BE2C (cell line): ENCODE results near the gene TCERG1L.
"Not testable (repeated sequence)": the region's sequence is repeated elsewhere in the genome, so short reads cannot be mapped to it uniquely, and the experiment has no call there.

Experiments used
- DNase-seq: peaks from one replicate; pipeline ENCODE4 v3.0.0-alpha.2; 2020
- H3K27me3 ChIP-seq: fragments of 250-450 bp; sonication (Bioruptor Pico); 2 replicates; pipeline ENCODE4 v1.5.1; 2020; ENCODE audit warnings: mild to moderate bottlenecking
- H3K36me3 ChIP-seq: fragments of 250-450 bp; sonication (Bioruptor Pico); 2 replicates; pipeline ENCODE4 v1.5.1; 2020; ENCODE audit warnings: mild to moderate bottlenecking
- H3K4me1 ChIP-seq: fragments of 250-450 bp; sonication (Bioruptor Pico); 2 replicates; pipeline ENCODE4 v1.5.1; 2020
- H3K4me3 ChIP-seq: 2 replicates; pipeline ENCODE4 v1.5.1; 2011; ENCODE audit warnings: low read depth, low read length
- H3K9me3 ChIP-seq: fragments of 250-450 bp; sonication (Bioruptor Pico); 2 replicates; pipeline ENCODE4 v1.5.1; 2020
- TF ChIP-seq, protein P1 (sequence below): IDR thresholded peaks from 2 replicates; pipeline ENCODE4 v1.5.1; 2012; ENCODE audit warnings: mild to moderate bottlenecking, low read depth, low read length

TCERG1L gene

GRCh38 chr10:131237991-131238651 is 73.4 kb downstream of the TCERG1L start:
- Histone ChIP-seq H3K27me3 (no peaks in the 10 kb centered on the region), H3K4me1 (no peaks in the 10 kb centered on the region), H3K4me3 (no peak overlapping the region), H3K9me3 (no peaks in the 10 kb centered on the region), H3K36me3 (no peaks in the 10 kb centered on the region)
- no peak for DNase-seq
- TF ChIP-seq, protein P1, sequence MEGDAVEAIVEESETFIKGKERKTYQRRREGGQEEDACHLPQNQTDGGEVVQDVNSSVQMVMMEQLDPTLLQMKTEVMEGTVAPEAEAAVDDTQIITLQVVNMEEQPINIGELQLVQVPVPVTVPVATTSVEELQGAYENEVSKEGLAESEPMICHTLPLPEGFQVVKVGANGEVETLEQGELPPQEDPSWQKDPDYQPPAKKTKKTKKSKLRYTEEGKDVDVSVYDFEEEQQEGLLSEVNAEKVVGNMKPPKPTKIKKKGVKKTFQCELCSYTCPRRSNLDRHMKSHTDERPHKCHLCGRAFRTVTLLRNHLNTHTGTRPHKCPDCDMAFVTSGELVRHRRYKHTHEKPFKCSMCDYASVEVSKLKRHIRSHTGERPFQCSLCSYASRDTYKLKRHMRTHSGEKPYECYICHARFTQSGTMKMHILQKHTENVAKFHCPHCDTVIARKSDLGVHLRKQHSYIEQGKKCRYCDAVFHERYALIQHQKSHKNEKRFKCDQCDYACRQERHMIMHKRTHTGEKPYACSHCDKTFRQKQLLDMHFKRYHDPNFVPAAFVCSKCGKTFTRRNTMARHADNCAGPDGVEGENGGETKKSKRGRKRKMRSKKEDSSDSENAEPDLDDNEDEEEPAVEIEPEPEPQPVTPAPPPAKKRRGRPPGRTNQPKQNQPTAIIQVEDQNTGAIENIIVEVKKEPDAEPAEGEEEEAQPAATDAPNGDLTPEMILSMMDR = no peak

GRCh38 chr10:131234606-131235005 is 76.9 kb downstream of the TCERG1L start:
- not testable (repeated sequence) for DNase-seq, H3K27me3 ChIP-seq, H3K4me3 ChIP-seq, H3K36me3 ChIP-seq, H3K9me3 ChIP-seq, H3K4me1 ChIP-seq

DNA sequence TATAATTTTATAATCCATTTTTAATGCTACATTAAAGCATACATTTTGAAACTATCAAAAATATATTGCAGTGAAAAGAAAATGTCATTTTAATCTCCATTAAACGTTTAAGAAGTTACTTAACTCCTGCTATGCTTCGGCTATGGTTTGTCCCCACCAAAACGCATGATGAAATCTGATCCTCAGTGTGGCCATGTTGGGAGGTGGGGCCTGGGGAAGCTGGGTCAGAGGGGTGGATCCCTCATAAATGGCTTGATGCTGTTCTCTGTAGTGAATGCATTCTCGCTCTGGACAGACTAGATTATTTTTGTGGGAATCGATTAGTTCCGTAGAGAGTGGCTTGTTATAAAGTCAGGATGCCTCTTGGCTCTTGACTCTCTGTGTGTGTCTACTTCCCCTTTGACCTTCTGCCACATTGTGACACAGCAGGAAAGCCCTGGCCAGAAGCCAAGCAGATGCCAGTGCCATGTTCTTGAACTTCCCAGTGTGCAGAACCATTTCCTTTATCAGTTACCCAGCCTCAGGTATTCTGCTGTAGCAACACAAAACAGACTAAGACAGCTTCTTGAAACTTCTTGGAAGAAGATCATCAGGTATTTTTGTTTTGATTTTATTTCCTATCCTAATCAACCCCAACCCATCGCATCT is 77.8 kb downstream of the TCERG1L start:
- H3K9me3 ChIP-seq = no peaks in the 10 kb centered on the region
- H3K4me1 ChIP-seq = no peaks in the 10 kb centered on the region
- H3K27me3 ChIP-seq = no peaks in the 10 kb centered on the region
- no peak for DNase-seq
- H3K4me3 ChIP-seq = no peak overlapping the region
- TF ChIP-seq, protein P1 = no peak
- H3K36me3 ChIP-seq = no peaks in the 10 kb centered on the region

- no peak for DNase-seq
- Histone ChIP-seq H3K36me3 (no peaks in the 10 kb centered on the region), H3K27me3 (no peaks in the 10 kb centered on the region), H3K9me3 (no peaks in the 10 kb centered on the region), H3K4me3 (no peak overlapping the region), H3K4me1 (no peaks in the 10 kb centered on the region)
- TF ChIP-seq, protein P1 = no peak
Measured at GRCh38 chr10:131231965-131232541, 79.5 kb downstream of the TCERG1L start.

GRCh38 chr10:131231323-131231964 is 80.1 kb downstream of the TCERG1L start:
- Histone ChIP-seq H3K27me3 (no peaks in the 10 kb centered on the region), H3K9me3 (no peaks in the 10 kb centered on the region), H3K36me3 (no peaks in the 10 kb centered on the region), H3K4me1 (no peaks in the 10 kb centered on the region), H3K4me3 (no peak overlapping the region)
- no peak for DNase-seq
- TF ChIP-seq, protein P1 = no peak

- no peaks in the 10 kb centered on the region for H3K4me1 ChIP-seq
- H3K36me3 ChIP-seq = no peaks in the 10 kb centered on the region
- H3K27me3 ChIP-seq = no peaks in the 10 kb centered on the region
- no peak overlapping the region for H3K4me3 ChIP-seq
- no peaks in the 10 kb centered on the region for H3K9me3 ChIP-seq
- TF ChIP-seq, protein P1 = no peak
- no peak for DNase-seq
Measured at GRCh38 chr10:131230641-131231322, 80.7 kb downstream of the TCERG1L start.
